NCI-H1436 (cell line): Measurements from ENCODE around the gene DHX57.

Experiments
- DNase-seq: peaks from one replicate; lab custom pipeline; 2025; lab: John Stamatoyannopoulos, UW

The DHX57 gene

DNA sequence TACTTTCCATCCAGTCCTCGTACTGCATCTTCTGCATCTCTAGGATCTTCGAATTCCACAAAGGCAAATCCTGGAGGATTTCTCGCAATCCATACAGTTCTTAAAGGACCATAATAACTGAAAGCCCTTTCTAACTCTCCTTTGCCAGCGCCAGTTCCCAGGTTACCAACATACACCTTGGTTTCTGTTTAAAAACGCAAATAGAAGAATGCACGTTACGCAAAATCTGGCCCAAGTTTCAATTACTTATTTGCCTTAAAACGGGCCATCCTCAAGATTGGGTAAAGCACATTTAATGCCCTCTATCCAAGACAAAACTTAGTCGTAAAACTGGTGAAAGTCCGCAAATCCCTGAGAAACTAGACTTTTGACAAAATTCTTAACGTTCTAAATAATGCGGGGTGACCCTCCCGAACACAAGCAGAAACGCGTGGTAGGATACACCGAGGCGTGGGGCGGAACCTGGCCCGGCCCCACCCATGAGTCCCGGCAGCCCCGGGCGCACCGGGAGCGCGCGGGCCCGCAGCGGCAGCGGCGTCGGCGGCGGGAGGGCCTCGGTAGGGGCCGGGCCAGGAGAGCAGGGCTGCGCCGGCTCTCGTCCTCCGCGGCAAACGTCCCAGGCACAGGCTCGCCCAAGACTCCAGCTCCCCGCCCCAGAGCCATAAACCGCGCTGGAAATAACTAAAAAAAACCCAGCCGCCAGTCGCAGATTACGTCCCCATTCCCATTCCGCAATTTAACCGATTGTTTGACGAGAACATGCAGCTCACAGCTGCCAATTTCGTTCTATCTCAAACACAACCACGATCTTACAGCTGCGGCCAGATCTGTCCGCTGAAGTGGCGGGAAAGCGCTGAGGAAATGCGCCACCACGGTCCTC is 125.5 kb downstream of the DHX57 start:
- peak; percentile 30 for DNase-seq

DNA sequence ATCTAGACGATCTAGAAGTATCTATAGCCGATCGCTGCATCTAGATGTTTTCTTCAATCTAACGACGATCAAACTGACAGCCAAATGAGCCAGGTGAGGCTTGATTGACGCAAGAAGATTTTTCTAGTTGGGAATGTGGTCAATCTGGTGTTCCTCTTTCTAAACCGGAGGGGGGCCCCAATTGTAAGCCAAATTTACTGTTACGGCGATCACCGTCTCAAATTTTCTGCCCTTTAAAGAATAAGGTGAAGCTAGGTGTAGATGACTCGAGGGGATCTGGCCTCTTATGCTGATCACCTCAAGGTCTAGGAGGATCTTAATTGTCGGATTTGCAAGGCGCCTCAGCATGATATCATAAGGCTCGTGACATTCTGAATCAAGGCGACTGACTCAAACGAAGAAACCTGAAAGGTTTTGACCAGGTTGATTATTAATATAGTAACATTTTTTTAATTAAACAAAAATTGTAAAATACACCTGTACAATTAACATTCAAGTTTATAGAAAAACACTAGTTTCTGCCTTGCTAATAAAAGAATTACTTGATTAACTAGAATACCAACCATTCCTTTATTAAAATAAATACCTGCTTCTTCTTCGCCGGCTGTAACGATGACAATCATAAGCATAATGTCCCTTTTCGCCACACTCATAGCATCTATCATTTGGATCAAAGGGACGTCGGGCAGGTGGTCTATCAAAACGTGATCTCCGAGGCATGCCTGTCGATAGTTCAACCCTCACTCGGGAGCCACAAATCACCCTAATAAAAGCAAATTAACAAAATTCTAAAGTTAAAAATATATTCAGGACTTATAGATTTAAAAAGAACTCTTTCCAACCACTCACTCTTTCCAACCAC is 126.6 kb downstream of the DHX57 start:
- no peak for DNase-seq

DNA sequence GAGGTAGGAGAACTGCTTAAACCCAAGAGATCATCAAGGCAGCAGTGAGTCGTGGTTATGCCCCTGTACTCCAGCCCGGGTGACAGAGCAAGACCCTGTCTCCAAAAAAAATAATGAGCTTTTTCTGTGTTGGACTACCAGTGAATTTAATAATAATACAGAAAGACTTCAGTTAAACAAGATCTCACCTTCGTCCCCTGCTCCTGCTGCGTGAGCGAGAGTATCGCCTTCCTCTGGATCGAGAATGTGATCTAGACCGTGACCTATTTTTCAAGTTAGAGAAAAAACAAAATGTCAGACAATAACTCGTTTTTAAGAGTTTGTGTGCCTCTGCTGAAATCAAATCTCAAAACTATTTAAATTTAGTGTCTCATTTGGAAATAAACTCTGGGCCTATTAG is 127.3 kb downstream of the DHX57 start:
- no peak for DNase-seq

DNA sequence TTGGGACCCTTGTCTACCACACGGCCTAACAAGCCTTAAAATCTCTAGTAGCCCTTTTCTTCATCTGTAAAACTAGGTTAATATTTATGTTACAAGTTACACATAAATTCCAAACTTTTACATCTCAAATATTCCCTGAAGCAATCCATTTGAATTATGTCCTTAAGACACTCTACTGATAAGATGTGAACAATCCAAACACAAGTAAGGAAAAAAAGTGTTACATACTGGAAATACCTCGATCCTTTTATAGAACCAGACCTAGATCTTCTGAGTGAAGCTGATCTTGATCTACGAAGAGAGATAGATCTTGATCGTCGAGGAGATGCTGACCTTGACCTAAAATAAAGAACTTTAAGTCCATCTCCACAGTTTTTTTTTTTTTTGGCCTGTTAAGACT is 127.9 kb downstream of the DHX57 start:
- DNase-seq: no peak
